Activated naive CD4-positive, alpha-beta T cell treated with anti-CD3 and anti-CD28 coated beads, Interleukin-2, amount 10 ng/mL, durations not matched to agents 7 days and 5 days (primary cell): ENCODE measurements around the gene HES5.

Experiments
- CTCF ChIA-PET: fragments of 350-600 bp; sonication (Branson Sonifier 250); formaldehyde crosslinking; loops from one replicate; lab custom pipeline; 2021; ENCODE audit warnings: antibody characterized with exemption; lab: Charles Lee
- DNase-seq: peaks from one replicate; pipeline ENCODE4 v3.0.0-alpha.2; 2020
- H3K27ac Mint-ChIP-seq: one replicate; pipeline ENCODE4 v1.8.0; 2021; ENCODE audit warnings: mild to moderate bottlenecking, moderate library complexity, mixed read lengths
- H3K27me3 Mint-ChIP-seq: one replicate; pipeline ENCODE4 v1.8.0; 2021; ENCODE audit warnings: mild to moderate bottlenecking, mixed read lengths
- H3K36me3 Mint-ChIP-seq: one replicate; pipeline ENCODE4 v1.8.0; 2021; ENCODE audit warnings: mixed read lengths
- H3K4me1 Mint-ChIP-seq: one replicate; pipeline ENCODE4 v1.8.0; 2021; ENCODE audit warnings: mixed read lengths
- H3K4me3 Mint-ChIP-seq: one replicate; pipeline ENCODE4 v1.8.0; 2021; ENCODE audit warnings: mild to moderate bottlenecking, moderate library complexity, mixed read lengths
- H3K9me3 Mint-ChIP-seq: one replicate; pipeline ENCODE4 v1.8.0; 2021; ENCODE audit warnings: mixed read lengths

The HES5 gene

GRCh38 chr1:2538376-2538775 is 8.3 kb upstream of the HES5 start:
- Mint-ChIP-seq H3K9me3 (no peaks in the 10 kb centered on the region), H3K36me3 (no peaks in the 10 kb centered on the region), H3K4me1 (peaks cover 4% of the 10 kb centered on the region), H3K27me3 (peaks cover 97% of the 10 kb centered on the region), H3K4me3 (no peak overlapping the region), H3K27ac (no peak overlapping the region)
- CTCF ChIA-PET: interaction anchor here (1.5 kb wide), 1 partner anchor 11 kb away, joined by 3 read pairs; no protein-coding TSS in a partner anchor
- DNase-seq: no peak

GRCh38 chr1:2537784-2538115 is 7.7 kb upstream of the HES5 start:
- Mint-ChIP-seq H3K36me3 (no peaks in the 10 kb centered on the region), H3K4me3 (no peak overlapping the region), H3K27ac (no peak overlapping the region), H3K9me3 (no peaks in the 10 kb centered on the region), H3K4me1 (peaks cover 4% of the 10 kb centered on the region), H3K27me3 (peaks cover 97% of the 10 kb centered on the region)
- CTCF ChIA-PET: no interaction called here
- DNase-seq: no peak

GRCh38 chr1:2535981-2536380 is 5.9 kb upstream of the HES5 start:
- no peak for DNase-seq
- Mint-ChIP-seq H3K27ac (no peak overlapping the region), H3K36me3 (no peaks in the 10 kb centered on the region), H3K4me1 (peaks cover 1% of the 10 kb centered on the region), H3K9me3 (no peaks in the 10 kb centered on the region), H3K27me3 (peaks cover 97% of the 10 kb centered on the region), H3K4me3 (no peak overlapping the region)
- CTCF ChIA-PET: no interaction called here

DNA sequence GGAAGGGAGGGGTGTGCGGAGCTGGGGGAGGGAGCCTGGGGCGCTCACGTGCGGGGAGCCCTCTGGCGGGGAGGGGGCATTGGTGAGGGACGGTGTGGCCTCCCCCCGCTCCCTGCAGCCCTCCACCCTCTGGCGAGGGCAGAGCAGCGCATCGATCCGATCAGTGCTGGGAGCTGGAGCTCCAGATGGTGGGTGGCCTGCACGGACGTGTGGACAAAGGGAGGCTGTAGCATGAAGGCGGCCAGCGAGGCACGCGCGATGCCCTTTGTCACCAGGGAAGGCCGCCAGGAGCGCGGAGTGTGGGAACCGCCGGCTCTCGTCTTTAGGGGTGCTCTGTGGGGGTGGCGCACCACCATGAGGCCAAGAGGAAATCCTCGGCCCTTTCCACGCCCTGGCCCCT is 5.4 kb upstream of the HES5 start:
- Mint-ChIP-seq H3K4me1 (peaks cover 6% of the 10 kb centered on the region), H3K27ac (no peak overlapping the region), H3K4me3 (no peak overlapping the region), H3K27me3 (peaks cover 97% of the 10 kb centered on the region), H3K36me3 (no peaks in the 10 kb centered on the region), H3K9me3 (no peaks in the 10 kb centered on the region)
- no peak for DNase-seq
- CTCF ChIA-PET: no interaction called here

GRCh38 chr1:2534687-2535441 is 4.8 kb upstream of the HES5 start:
- Mint-ChIP-seq H3K9me3 (no peaks in the 10 kb centered on the region), H3K27ac (no peak overlapping the region), H3K4me1 (peaks cover 6% of the 10 kb centered on the region), H3K4me3 (no peak overlapping the region), H3K36me3 (no peaks in the 10 kb centered on the region), H3K27me3 (peaks cover 98% of the 10 kb centered on the region)
- CTCF ChIA-PET: no interaction called here
- DNase-seq: no peak

DNA sequence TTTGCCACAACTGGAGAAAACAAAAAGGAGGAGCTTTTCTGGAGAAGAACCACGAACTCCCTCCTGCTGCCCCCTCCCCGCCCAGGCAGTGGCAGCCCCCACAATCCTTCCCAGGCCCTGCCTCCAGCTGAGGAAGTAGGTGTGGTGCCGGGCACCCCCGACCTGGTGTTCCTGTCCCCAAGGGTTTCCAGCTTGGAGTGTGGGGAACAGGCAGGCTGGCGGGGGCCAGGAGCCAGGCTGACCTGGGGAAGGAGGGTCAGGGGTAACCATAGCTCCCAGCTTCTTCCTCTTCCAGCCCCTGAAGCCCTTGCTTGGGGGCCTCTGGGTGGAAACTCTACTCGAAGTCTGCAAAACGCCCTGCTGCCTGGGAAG is 4.2 kb upstream of the HES5 start:
- H3K9me3 Mint-ChIP-seq: no peaks in the 10 kb centered on the region
- no peak overlapping the region for H3K27ac Mint-ChIP-seq
- peaks cover 6% of the 10 kb centered on the region for H3K4me1 Mint-ChIP-seq
- CTCF ChIA-PET: interaction anchor here (1.0 to 1.1 kb wide), 2 partner anchors 14 to 119 kb away, joined by 3 read pairs; no protein-coding TSS in a partner anchor
- no peak for DNase-seq
- H3K27me3 Mint-ChIP-seq: peaks cover 100% of the 10 kb centered on the region
- H3K4me3 Mint-ChIP-seq: no peak overlapping the region
- H3K36me3 Mint-ChIP-seq: no peaks in the 10 kb centered on the region

DNA sequence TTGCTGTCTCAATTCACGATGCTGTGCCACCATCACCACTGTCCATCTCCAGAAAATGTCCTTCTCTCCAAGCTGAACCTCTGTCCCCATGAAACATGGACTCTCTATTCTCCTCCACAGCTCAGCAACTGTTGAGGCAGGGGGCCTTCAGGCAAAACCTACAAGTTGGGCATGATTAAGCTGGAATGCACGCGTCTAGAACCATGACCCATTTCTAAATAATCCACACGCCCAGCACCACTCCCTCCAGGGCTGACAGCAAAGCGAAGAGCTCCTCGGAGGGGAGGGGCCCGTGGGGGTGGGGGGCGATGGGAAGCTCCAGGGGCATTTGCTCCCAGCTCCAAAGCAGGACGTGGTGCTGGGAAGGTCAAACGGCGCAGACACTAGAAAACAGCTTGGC is 3.3 kb upstream of the HES5 start:
- Mint-ChIP-seq H3K27ac (no peak overlapping the region), H3K4me1 (peaks cover 13% of the 10 kb centered on the region), H3K4me3 (no peak overlapping the region), H3K27me3 (peaks cover 100% of the 10 kb centered on the region), H3K36me3 (no peaks in the 10 kb centered on the region), H3K9me3 (no peaks in the 10 kb centered on the region)
- CTCF ChIA-PET: interaction anchor here (1.0 to 1.1 kb wide), 2 partner anchors 15 to 118 kb away, joined by 3 read pairs; no protein-coding TSS in a partner anchor
- no peak for DNase-seq

DNA sequence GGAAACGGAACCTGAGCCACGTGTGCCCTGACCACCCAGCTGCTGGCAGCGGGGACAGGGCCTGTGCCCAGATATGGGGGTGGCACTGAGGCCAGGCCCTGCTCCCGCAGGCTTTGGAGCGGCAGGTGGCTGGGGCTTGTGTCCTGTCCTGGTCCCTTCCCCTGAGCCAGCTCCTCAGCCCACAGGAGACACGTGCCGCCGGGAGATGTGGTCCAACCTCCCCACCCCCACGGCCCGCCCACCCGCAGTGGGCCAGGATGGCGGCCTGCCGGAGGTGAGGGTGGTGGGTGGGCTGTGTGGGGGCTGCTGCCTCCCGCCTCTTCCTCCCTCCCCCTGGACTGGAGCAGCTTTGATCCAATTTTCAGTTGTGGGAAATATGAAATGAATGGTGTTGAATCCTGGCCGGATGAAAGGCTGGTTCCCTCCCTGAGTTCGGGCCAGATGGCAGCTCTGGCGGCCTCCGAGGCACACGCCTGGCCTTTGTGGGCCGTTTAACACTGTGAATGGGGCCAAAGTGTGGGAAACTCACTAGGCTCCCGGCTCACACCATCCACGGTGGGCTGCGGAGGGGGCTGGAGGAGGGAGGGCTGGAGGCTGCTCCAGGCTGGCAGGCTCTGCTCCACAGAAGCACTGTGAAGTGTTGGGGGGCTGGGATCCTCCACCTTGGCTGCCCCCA is 2.6 kb upstream of the HES5 start:
- DNase-seq: no peak
- Mint-ChIP-seq H3K4me3 (no peak overlapping the region), H3K27me3 (peaks cover 100% of the 10 kb centered on the region), H3K4me1 (peaks cover 13% of the 10 kb centered on the region), H3K36me3 (no peaks in the 10 kb centered on the region), H3K9me3 (no peaks in the 10 kb centered on the region), H3K27ac (no peak overlapping the region)
- CTCF ChIA-PET: no interaction called here

- peaks cover 91% of the 10 kb centered on the region for H3K27me3 Mint-ChIP-seq
- no peak for DNase-seq
- H3K4me1 Mint-ChIP-seq: peaks cover 20% of the 10 kb centered on the region
- no peaks in the 10 kb centered on the region for H3K36me3 Mint-ChIP-seq
- H3K9me3 Mint-ChIP-seq: no peaks in the 10 kb centered on the region
- CTCF ChIA-PET: no interaction called here
- no peak overlapping the region for H3K27ac Mint-ChIP-seq
- peak overlapping the region; percentile 37 for H3K4me3 Mint-ChIP-seq
Measured at GRCh38 chr1:2530513-2531361, 674 bp upstream of the HES5 start.

DNA sequence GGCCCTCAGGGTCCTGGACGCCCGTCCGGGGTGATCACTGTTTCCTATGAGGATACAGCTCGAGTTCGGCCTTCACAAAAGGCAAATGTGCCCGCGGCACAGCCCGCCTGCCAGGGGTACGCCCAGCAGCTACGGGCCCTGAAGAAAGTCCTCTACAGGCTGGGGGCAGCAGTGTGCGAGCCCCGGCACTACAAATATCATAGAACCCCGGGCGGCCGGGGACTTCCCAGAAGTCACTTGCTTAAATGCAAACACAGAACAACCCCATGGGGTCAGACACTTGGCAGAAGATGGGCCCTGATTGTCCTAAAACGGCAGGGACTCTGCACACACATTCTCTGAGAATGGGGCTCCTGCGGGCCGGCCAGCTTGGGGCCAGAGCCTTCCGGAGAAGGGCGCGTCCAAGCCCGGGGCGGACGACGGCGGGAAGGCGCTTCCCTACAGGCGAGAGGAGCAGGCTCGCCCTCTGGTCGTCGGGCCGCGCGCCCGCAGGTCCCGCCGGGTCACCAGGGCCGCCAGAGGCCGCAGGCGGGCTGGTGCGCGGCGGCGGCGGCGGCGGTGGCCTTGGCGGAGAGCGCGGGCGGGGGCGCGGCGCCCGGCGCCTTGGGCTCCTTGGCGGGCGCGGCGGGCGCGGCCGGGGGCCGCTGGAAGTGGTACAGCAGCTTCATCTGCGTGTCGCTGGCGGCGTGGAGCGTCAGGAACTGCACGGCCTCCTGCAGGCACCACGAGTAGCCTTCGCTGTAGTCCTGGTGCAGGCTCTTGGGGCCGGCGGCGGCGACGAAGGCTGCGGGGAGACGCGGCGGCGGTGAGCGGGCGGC is 888 bp downstream of the HES5 start:
- H3K27ac Mint-ChIP-seq: no peak overlapping the region
- CTCF ChIA-PET: no interaction called here
- peaks cover 75% of the 10 kb centered on the region for H3K27me3 Mint-ChIP-seq

GRCh38 chr1:2528611-2528965 is 1.5 kb downstream of the HES5 start:
- no peak overlapping the region for H3K4me3 Mint-ChIP-seq
- CTCF ChIA-PET: no interaction called here
- H3K27ac Mint-ChIP-seq: no peak overlapping the region
- peaks cover 69% of the 10 kb centered on the region for H3K27me3 Mint-ChIP-seq
- no peaks in the 10 kb centered on the region for H3K9me3 Mint-ChIP-seq
- H3K36me3 Mint-ChIP-seq: peaks cover 10% of the 10 kb centered on the region
- DNase-seq: no peak
- H3K4me1 Mint-ChIP-seq: peaks cover 36% of the 10 kb centered on the region

More for the DNA sequence above, 888 bp downstream of the HES5 start:
- peaks cover 31% of the 10 kb centered on the region for H3K4me1 Mint-ChIP-seq
- H3K9me3 Mint-ChIP-seq: no peaks in the 10 kb centered on the region
- peak overlapping the region; percentile 66 for H3K4me3 Mint-ChIP-seq
- peak; percentile 52 for DNase-seq
- H3K36me3 Mint-ChIP-seq: peaks cover 7% of the 10 kb centered on the region

DNA sequence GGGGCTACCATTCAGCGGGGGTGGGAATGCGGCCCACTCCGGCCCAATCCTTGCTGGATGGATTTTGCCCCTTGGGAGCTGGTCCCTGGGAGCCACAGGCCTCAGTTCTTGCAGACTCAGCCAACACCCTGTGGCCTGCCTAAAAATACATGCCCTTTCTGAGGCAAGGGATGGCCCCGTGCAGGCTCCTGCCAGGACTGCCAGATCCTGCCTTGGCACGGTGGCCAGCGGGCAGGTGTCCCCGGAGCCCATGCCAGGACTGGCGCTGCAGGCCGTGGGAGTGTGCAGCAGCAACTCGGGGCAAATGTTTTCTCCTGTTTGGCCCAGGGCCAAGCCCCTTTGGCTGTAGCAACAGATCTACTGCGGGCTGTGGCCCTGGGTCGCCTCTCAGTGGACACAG is 2.0 kb downstream of the HES5 start:
- CTCF ChIA-PET: interaction anchor here (1.4 kb wide), 1 partner anchor 11 kb away, joined by 3 read pairs; no protein-coding TSS in a partner anchor
- no peak overlapping the region for H3K4me3 Mint-ChIP-seq

DNA sequence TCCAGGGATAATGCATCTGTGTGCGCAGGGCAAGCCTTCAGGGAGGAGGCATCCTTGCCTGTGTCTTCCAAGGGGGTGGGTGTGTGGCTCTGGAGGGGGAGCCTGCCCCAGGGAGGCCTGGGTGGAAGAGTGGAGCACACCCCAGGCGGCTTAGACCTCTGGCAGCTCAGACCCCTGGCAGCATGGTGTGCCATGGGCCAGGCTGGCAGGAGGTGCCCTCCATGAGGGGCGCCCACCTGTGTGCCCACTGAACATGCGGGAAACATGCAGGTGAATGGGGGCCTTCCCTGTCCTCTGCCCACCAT is 2.6 kb downstream of the HES5 start:
- H3K4me1 Mint-ChIP-seq: peaks cover 47% of the 10 kb centered on the region
- H3K36me3 Mint-ChIP-seq: peaks cover 15% of the 10 kb centered on the region
- no peak overlapping the region for H3K4me3 Mint-ChIP-seq
- CTCF ChIA-PET: interaction anchor here (1.4 kb wide), 1 partner anchor 12 kb away, joined by 3 read pairs; no protein-coding TSS in a partner anchor
- no peak overlapping the region for H3K27ac Mint-ChIP-seq
- DNase-seq: no peak
- H3K9me3 Mint-ChIP-seq: no peaks in the 10 kb centered on the region
- H3K27me3 Mint-ChIP-seq: peaks cover 59% of the 10 kb centered on the region

More for the DNA sequence above, 2.0 kb downstream of the HES5 start:
- H3K36me3 Mint-ChIP-seq: peaks cover 11% of the 10 kb centered on the region
- peaks cover 64% of the 10 kb centered on the region for H3K27me3 Mint-ChIP-seq
- no peak overlapping the region for H3K27ac Mint-ChIP-seq
- H3K4me1 Mint-ChIP-seq: peaks cover 42% of the 10 kb centered on the region
- no peak for DNase-seq
- H3K9me3 Mint-ChIP-seq: no peaks in the 10 kb centered on the region
